Transverse colon (tissue), 4 donors: ENCODE data around the gene CYFIP1.

Experiments used
- CTCF ChIP-seq, 5 experiments: fragments of 200-600 bp in 3 of 5; fragments of 450-650 bp in 2 of 5; sonication (generic) in 3 of 5; IDR thresholded peaks; 1 replicate in 2 of 5; 2 replicates in 3 of 5; pipeline ENCODE4 v1.5.1; 2016 to 2017; ENCODE audit warnings: antibody characterized with exemption in 5 of 5, inconsistent platforms in 3 of 5, mild to moderate bottlenecking in 2 of 5, moderate library complexity in 1 of 5
- POLR2A ChIP-seq: fragments of 450-650 bp; IDR thresholded peaks from one replicate; pipeline ENCODE4 v1.6.1; 2016; ENCODE audit warnings: antibody characterized with exemption, mild to moderate bottlenecking, moderate library complexity
- POLR2AphosphoS5 ChIP-seq, 3 donors: sonication (generic); formaldehyde crosslinking; IDR thresholded peaks; one replicate each; pipeline ENCODE4 v1.6.1; 2016; ENCODE audit warnings: antibody characterized with exemption in 3 of 3

DNA sequence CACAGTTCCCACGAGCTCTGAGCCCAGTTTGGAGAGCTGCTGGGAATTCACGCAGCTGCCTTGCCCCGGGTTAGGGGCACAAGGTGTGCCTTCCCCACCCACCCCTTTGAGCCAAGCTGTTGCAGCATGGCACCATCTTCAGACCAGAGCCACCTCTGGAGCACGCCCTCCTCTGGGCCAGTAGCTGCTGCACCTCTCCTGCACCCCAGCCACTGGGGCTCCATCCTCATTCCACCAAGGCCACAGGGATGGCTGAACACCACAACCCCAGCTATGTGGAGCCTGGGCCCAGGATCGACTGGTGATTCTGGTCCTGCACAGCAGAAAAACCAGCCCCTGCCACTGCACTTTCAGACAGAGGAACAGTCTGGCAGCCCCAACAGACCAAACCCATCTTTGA is 33.5 kb upstream of the CYFIP1 start:
- no peak for TF ChIP-seq CTCF (IDR thresholded peaks at IDR 0.05)
- no peak for TF ChIP-seq POLR2A
- TF ChIP-seq POLR2AphosphoS5 (IDR thresholded peaks at IDR 0.05), result no peak
